Neural crest cell (in vitro differentiated cells): ENCODE measurements around the gene ITCH. TPM values are rescaled to one million over a fixed set of nuclear protein-coding genes. Genes with fewer than 3 reads are reported as not detected.
A peak's percentile ranks its signal among the peaks of the same experiment; 100 is the strongest.

Experiments
- DNase-seq: peaks from one replicate; pipeline ENCODE4 v3.0.0; 2021; ENCODE audit warnings: low read depth, mixed read lengths, low spot score
- H3K27ac Mint-ChIP-seq: one replicate; pipeline ENCODE4 v1.8.0; 2021; ENCODE audit warnings: mild to moderate bottlenecking, mixed read lengths; ENCODE audit not compliant: unreplicated experiment
- H3K27me3 Mint-ChIP-seq: 2 replicates; pipeline ENCODE4 v1.8.0; 2021; ENCODE audit warnings: low read depth, mild to moderate bottlenecking, mixed read lengths
- H3K36me3 Mint-ChIP-seq: 2 replicates; pipeline ENCODE4 v1.8.0; 2021; ENCODE audit warnings: low read depth, mild to moderate bottlenecking, mixed read lengths
- H3K4me1 Mint-ChIP-seq: 2 replicates; pipeline ENCODE4 v1.8.0; 2021; ENCODE audit warnings: mixed read lengths
- H3K4me3 Mint-ChIP-seq: one replicate; pipeline ENCODE4 v1.8.0; 2021; ENCODE audit warnings: mild to moderate bottlenecking, mixed read lengths
- H3K9me3 Mint-ChIP-seq: 2 replicates; pipeline ENCODE4 v1.8.0; 2021; ENCODE audit warnings: mixed read lengths
- total RNA-seq: library from RNA; stranded (reverse); gene quantifications from 2 replicates; pipeline ENCODE4 v1.2.1, GENCODE V29; 2021
- TF ChIP-seq, protein P1 (sequence below): fragments of 200-600 bp; sonication (generic); conservative IDR thresholded peaks from 2 replicates; pipeline ENCODE4 v1.5.0; 2021; ENCODE audit warnings: antibody characterized with exemption, mild to moderate bottlenecking

Gene ITCH
- total RNA-seq, 1 donor from 2014 or later, result 69.3 TPM

DNA sequence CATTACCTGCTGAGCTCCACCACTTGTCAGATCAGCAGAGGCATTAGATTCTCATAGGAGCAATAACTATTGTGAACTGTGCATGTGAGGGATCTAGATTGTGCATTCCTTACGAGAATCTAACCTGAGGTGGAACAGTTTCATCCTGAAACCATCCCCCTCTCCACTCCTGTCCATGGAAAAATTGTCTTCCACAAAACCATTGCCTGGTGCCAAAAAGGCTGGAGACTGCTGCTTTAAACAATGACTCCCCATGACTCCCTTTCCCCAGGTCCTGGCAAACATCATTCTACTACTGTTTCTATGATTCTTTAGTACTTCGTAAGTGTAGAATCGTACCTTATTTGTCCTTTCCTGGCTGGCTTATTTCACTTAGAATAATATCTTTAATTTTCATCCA lies 143.4 kb downstream of the ITCH start:
- Mint-ChIP-seq H3K27me3 (no peaks in the 10 kb centered on the region), H3K4me1 (no peaks in the 10 kb centered on the region), H3K4me3 (no peak overlapping the region), H3K36me3 (peaks cover 6% of the 10 kb centered on the region), H3K27ac (no peak overlapping the region), H3K9me3 (no peaks in the 10 kb centered on the region)
- TF ChIP-seq, protein P1, sequence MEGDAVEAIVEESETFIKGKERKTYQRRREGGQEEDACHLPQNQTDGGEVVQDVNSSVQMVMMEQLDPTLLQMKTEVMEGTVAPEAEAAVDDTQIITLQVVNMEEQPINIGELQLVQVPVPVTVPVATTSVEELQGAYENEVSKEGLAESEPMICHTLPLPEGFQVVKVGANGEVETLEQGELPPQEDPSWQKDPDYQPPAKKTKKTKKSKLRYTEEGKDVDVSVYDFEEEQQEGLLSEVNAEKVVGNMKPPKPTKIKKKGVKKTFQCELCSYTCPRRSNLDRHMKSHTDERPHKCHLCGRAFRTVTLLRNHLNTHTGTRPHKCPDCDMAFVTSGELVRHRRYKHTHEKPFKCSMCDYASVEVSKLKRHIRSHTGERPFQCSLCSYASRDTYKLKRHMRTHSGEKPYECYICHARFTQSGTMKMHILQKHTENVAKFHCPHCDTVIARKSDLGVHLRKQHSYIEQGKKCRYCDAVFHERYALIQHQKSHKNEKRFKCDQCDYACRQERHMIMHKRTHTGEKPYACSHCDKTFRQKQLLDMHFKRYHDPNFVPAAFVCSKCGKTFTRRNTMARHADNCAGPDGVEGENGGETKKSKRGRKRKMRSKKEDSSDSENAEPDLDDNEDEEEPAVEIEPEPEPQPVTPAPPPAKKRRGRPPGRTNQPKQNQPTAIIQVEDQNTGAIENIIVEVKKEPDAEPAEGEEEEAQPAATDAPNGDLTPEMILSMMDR, result no peak
- DNase-seq, result no peak

DNA sequence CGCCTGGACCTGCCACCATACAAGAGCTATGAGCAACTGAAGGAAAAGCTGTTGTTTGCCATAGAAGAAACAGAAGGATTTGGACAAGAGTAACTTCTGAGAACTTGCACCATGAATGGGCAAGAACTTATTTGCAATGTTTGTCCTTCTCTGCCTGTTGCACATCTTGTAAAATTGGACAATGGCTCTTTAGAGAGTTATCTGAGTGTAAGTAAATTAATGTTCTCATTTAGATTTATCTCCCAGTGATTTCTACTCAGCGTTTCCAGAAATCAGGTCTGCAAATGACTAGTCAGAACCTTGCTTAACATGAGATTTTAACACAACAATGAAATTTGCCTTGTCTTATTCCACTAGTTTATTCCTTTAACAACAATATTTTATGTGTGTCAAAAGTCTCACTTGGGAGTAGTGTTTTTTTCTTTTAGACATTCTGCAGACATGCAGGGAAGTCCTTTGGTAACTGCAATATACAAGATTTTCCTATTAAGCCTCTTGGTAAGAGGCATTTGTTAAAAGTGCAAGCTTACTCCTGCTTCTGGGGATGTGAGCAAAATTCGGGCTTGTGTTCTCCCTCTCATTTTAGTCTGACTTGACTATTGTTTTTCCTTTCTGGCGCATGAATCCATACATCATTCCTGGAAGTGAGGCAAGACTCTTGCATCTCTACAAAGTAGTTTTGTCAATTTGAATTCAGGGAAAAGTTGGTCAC lies 144.8 kb downstream of the ITCH start:
- Mint-ChIP-seq H3K27ac (no peak overlapping the region), H3K4me1 (peaks cover 5% of the 10 kb centered on the region), H3K36me3 (peaks cover 6% of the 10 kb centered on the region), H3K27me3 (no peaks in the 10 kb centered on the region), H3K4me3 (no peak overlapping the region), H3K9me3 (no peaks in the 10 kb centered on the region)
- no peak for DNase-seq
- TF ChIP-seq, protein P1, result no peak

DNA sequence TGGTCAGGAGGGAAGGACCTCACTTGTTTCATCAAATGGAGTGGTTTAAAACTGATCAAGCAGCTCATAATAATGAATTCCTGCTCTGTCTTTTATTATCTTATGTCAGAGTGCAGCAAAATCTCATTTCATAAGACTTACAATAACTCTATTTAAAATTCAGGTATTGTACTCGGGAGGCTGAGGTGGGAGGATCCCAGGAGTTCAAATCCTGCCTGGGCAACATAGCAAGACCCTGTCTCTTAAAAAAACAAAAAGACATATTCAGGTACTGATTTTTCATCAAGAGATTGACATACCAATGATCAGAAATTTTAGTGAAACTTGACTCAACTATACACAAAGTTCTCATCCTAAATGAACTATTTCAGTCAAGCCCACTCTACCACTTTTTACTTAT lies 147.5 kb downstream of the ITCH start:
- no peaks in the 10 kb centered on the region for H3K27me3 Mint-ChIP-seq
- no peak for DNase-seq
- no peak overlapping the region for H3K27ac Mint-ChIP-seq
- peaks cover 6% of the 10 kb centered on the region for H3K36me3 Mint-ChIP-seq
- H3K4me3 Mint-ChIP-seq, result no peak overlapping the region
- TF ChIP-seq, protein P1, result no peak
- peaks cover 19% of the 10 kb centered on the region for H3K4me1 Mint-ChIP-seq
- H3K9me3 Mint-ChIP-seq, result no peaks in the 10 kb centered on the region

DNA sequence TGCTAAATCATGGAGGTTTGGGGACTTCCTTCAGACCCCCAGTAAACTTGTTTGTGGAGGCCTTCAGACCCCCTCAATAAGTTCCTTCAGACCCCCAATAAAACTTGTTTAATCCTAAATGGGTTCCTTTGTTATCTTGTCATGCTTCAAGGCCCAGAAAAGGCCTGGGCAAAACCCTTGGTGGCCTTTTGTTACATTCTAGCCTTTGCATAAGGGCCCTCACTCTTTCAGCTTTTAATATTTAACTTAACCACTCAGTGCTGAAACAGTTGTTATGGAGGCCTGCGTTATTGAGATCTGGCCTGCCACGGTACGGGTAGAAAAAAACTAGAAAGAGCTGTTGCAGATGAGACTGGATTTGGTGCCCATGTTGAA lies 148.8 kb downstream of the ITCH start:
- peaks cover 32% of the 10 kb centered on the region for H3K4me1 Mint-ChIP-seq
- H3K36me3 Mint-ChIP-seq, result peaks cover 3% of the 10 kb centered on the region
- no peak for DNase-seq
- peak overlapping the region; percentile 41 for H3K27ac Mint-ChIP-seq
- no peaks in the 10 kb centered on the region for H3K9me3 Mint-ChIP-seq
- peak overlapping the region; percentile 6 for H3K4me3 Mint-ChIP-seq
- H3K27me3 Mint-ChIP-seq, result no peaks in the 10 kb centered on the region
- TF ChIP-seq, protein P1, result no peak

DNA sequence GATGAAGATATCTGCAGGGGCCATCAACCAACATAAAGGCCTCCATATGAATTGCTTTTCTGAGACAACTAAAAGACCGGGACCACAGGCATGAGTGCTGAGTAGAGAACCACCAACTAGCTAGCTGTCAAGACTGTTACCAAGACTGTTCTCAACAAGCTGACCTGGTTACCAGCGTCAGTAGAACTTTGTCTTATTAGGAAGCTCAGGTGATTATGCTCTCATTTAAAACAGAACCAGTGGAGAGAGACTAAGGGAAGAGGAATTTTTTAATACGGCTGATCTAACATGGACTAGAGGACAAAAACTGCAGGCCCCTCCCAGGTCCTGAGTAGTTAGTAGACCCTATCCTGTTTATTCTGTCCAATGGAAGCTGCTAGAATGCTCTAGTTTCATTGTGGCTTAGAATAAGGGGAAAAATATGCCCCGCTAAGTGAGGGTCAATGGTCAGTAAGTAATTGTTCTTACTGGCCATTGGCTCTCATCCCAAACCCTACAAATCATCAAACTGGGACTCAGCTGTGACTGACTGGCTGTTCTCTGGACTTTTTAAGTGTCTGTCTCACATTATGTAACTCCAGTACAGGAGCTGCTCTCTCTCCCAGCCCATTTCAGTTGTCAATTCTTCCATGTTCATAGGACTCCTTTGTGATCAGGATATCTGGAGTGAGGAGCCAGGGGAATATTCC lies 149.3 kb downstream of the ITCH start:
- DNase-seq, result no peak
- Mint-ChIP-seq H3K27ac (peak overlapping the region; percentile 41), H3K9me3 (no peaks in the 10 kb centered on the region), H3K27me3 (no peaks in the 10 kb centered on the region), H3K4me1 (peaks cover 34% of the 10 kb centered on the region), H3K4me3 (peak overlapping the region; percentile 56), H3K36me3 (peaks cover 3% of the 10 kb centered on the region)
- TF ChIP-seq, protein P1, result no peak
